NCI-H1694 (cell line): Measurements from ENCODE around the gene ALDH1B1.

ENCODE experiments used
- DNase-seq: peaks from one replicate; lab custom pipeline; 2025; lab: John Stamatoyannopoulos, UW

ALDH1B1 gene

DNA sequence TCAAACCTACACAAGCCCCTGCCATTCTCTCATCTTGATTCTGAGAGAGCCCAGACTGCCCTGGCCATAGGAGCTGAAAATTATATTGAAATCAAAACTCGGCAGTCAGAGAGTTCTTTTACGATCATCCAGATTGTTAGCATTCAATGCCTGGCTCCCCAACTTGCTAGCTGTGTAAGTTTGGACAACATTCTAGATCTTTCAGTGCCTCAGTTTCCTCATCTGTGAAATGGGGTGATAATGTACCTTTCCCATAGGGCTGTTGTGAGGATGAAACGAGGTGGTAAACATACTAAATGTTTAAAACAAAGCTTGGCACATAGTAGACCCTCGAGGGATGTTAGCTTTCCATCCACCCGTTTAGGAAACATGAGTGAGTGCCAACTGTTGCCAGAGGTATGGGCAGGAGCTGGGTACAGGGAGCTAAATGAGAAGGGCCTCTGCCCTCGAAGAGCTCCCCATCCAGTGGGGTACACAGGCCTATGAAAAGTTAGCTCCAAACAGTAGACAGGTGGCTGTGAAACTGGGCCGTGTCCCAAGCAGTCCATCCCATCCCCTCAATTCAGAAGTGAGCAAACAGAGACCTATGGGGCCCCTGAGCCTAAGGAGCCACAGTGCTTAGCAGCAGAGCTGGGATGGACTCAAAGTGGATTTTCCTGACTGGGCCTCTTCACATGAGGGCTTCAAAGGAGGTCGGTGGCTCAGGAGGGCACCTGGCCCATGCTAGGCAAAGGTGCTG is 49.0 kb downstream of the ALDH1B1 start:
- no peak for DNase-seq

DNA sequence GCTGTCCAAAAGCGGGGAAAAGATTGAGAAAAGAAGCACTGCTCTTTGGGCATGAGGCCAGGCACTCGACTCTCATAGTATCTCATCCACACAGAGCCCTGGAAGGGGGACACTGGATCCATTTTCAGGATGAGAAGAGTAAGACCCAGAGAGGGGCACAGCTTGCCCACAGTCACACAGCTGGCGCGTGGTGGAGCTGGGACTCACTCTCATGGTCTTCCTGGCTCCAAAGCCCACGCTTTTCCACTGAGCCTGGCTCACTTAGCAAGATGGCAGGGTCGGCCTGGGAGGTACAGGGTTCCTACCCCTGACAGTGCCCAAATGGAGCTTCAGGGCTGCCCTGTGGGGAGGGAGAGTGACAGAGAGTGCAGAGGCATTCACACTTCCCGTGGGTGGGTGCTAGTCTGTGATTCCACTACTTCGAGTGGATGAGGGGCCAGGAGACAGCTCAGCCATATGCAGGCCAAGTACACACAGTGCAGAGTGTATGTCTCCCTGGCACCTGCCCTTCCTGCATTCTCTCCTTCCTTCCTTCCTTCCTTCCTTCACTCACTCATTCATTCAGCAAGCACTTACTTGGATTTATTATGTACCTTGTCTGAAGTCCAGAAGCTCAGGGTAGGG is 50.1 kb downstream of the ALDH1B1 start:
- DNase-seq, result no peak

DNA sequence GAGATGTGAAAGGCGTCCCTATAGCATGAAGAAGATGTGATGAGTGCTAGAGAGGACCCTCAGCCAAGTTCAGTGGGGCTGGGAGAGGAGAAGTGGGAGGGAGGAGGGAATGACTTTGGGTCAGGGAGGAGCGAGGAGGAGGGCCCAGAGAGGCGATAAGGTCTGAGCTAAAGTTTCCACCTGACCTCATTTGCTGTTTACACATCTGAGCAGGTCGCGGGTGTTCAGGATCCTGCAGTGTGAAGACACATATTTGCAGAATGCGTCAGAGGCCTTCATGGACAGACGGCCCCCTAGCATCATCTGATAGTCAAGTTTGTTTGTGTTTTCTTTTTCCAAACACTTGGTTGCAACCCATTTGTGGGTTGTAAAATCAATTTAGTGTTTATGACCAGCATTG is 50.7 kb downstream of the ALDH1B1 start:
- DNase-seq, result no peak

DNA sequence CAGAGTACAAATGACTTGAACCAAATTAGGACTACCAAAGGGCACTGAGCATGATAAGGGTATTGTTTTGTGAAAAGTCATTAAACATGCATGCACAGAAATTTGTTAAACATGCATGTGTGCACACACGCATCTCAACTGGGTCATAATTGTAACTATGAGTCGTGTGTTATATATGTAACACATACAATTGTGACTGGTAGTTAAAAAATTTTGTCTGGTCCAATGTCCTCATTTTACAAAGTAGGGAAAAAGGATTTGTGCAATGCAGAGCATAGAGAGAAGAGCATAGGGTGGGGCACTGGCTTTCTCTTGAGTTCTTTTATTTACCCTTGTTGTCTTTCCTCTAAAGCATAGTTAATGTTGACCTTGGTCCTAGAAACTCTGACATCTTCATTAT is 51.1 kb downstream of the ALDH1B1 start:
- no peak for DNase-seq

DNA sequence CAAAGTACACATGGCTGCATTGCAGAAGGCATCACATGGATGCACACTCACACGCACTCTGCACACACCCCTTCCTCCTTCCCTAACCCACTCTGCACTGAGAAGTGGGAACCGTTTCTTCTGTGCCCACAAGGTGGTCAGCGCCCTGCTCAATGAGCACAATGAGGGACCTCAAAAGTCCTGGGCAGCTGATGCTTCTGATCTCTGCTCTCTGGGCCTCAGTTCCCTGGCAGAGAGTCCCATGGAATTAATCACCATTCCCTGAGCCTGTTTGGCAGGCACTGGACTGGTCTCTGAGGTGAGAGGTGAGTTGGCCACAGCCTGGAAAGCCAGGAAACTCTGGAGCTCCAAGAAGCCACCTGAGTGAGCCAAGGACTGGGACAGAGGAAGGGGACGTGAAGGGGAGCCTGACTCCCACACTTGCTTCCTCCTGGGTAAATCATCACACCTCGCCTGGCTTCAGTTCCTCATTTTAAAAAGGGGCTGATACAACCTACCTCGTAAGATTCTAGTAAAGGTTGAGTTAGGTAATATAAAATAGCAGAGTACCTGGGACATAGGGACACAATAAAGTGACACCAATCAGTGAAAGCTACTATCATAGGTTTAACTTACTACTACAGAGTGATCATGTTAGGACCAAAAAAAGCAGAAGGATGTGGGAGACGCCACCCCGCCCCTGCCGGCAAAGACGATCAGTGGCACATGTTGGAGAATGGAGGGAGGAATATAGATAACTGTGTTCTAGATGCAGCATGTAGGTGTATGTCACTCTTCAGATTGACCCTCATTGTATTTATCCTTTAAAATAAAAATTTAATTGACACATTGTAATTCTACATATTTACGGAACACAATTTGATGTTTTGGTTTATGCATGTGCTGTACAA is 52.9 kb downstream of the ALDH1B1 start:
- no peak for DNase-seq

DNA sequence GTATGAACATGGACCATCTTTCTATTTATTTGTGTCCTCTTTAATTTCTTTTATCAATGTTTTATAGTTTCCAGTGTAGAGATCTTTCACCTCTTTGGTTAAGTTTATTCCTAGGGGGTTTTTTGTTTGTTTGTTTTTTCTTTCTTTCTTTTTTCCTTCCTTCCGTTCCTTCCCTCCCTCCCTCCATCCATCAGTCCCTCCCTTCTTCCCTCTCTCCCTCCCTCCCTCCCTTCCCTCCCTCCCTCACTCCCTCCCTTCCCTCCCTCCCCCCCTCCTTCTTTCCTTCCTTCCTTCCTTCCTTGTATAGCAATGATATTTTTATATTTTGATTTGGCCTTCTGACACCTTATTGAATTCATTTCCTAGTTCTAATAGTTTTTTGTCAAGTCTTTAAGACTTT is 55.2 kb downstream of the ALDH1B1 start:
- DNase-seq, result no peak
